Body of pancreas (tissue), 4 donors: ENCODE data around the gene HES7. TPM values are rescaled to one million over a fixed set of nuclear protein-coding genes. Genes with fewer than 3 reads are reported as not detected.

Experiments
- ATAC-seq: fragments of 150-250 bp; one replicate; pipeline ENCODE4 v1.9.1; 2016
- DNase-seq, 4 donors: peaks; one replicate each; pipeline ENCODE4 v3.0.0-alpha.2; 2019
- H3K27ac ChIP-seq, 4 donors: fragments of 200-600 bp; sonication (generic); 1 replicate in 3 of 4; 2 replicates in 1 of 4; pipeline versions ENCODE4 v1.5.1 to v1.6.1; 2016 to 2019; ENCODE audit warnings: mild to moderate bottlenecking in 1 of 4, mixed read lengths in 1 of 4, moderate library complexity in 1 of 4
- H3K27me3 ChIP-seq, 2 donors: fragments of 200-600 bp; sonication (generic); one replicate each; pipeline ENCODE4 v1.6.0; 2016; ENCODE audit warnings: mild to moderate bottlenecking in 1 of 2
- H3K36me3 ChIP-seq, 2 donors: fragments of 200-600 bp; sonication (generic); replicated peaks in 1 of 2; 2 replicates each; pipeline ENCODE4 v1.5.1; 2016; ENCODE audit warnings: low read depth in 2 of 2; ENCODE audit not compliant: insufficient read depth in 1 of 2
- H3K4me1 ChIP-seq: fragments of 200-600 bp; sonication (generic); one replicate; pipeline ENCODE4 v1.6.0; 2016
- H3K4me3 ChIP-seq, 2 donors: fragments of 200-600 bp; sonication (generic); 1 replicate in 1 of 2; 2 replicates in 1 of 2; pipeline ENCODE4 v1.5.1; 2016 to 2019
- H3K9me3 ChIP-seq, 3 donors: fragments of 200-600 bp; sonication (generic); 1 replicate in 2 of 3; 2 replicates in 1 of 3; pipeline ENCODE4 v1.5.1; 2016
- CTCF ChIP-seq, 7 experiments: fragments of 450-650 bp in 4 of 7; fragments of 200-600 bp in 3 of 7; sonication (generic) in 3 of 7; IDR thresholded peaks; one replicate each; pipeline ENCODE4 v1.5.1; 2016 to 2019; ENCODE audit warnings: antibody characterized with exemption in 7 of 7
- POLR2A ChIP-seq, 3 donors: fragments of 450-650 bp; IDR thresholded peaks; one replicate each; pipeline ENCODE4 v1.6.1; 2016; ENCODE audit warnings: antibody characterized with exemption in 3 of 3, mild to moderate bottlenecking in 2 of 3
- WGBS, 2 donors: methylation state at CpG; one replicate each; pipeline ENCODE4 v1.1.5; 2017; 5-methylcytosine and 5-hydroxymethylcytosine counted together
- intact Hi-C: fragments of 100-400 bp; cut with DNase I; formaldehyde crosslinking; loops from one replicate; pipeline ENCODE4 v1.15.1; 2023
- total RNA-seq, 2 donors: library from RNA; depleted of rRNA; stranded (reverse); fragments of >200 nt; gene quantifications; one replicate each; pipeline ENCODE4 v1.1.0, GENCODE V29; 2016

Gene HES7
- total RNA-seq, 2 donors from 2014 or later, result not detected

- Histone ChIP-seq H3K36me3 (peaks cover 57 to 69% of the 10 kb centered on the region in 2 donors), H3K27ac (peak overlapping the region in 2 of 4 donors; percentile 8 to 11), H3K9me3 (no peaks in the 10 kb centered on the region), H3K27me3 (no peaks in the 10 kb centered on the region), H3K4me1 (peaks cover 20% of the 10 kb centered on the region), H3K4me3 (no peak overlapping the region)
- 90 to 95% methylated on average over 10 to 14 of the region's 15 CpGs for WGBS, 2 donors
- DNase-seq, result peak in 1 of 4 donors; percentile 14
- TF ChIP-seq CTCF (IDR thresholded peaks at IDR 0.05), result no peak
- no peak for TF ChIP-seq POLR2A (IDR thresholded peaks at IDR 0.05)
- intact Hi-C loops, result no loop called here
- no peak for ATAC-seq
Observed at GRCh38 chr17:8142887-8143580, 19.1 kb upstream of the HES7 start.

- no peak overlapping the region for H3K27ac ChIP-seq
- DNase-seq (peak in 1 of 4 donors; percentile 17), ATAC-seq (no peak)
- no peaks in the 10 kb centered on the region for H3K9me3 ChIP-seq
- 84 to 86% methylated on average over 14 to 22 of the region's 23 CpGs for WGBS, 2 donors
- H3K4me3 ChIP-seq, result no peak overlapping the region
- H3K4me1 ChIP-seq, result peaks cover 21% of the 10 kb centered on the region
- intact Hi-C loops, result no loop called here
- peaks cover 50 to 62% of the 10 kb centered on the region in 2 donors for H3K36me3 ChIP-seq
- TF ChIP-seq CTCF (IDR thresholded peaks at IDR 0.05), result no peak
- TF ChIP-seq POLR2A (IDR thresholded peaks at IDR 0.05), result peak in 1 of 3 donors; percentile 6
- H3K27me3 ChIP-seq, result no peaks in the 10 kb centered on the region
Observed at GRCh38 chr17:8142158-8142886, 18.4 kb upstream of the HES7 start.

GRCh38 chr17:8141741-8142140 lies 17.8 kb upstream of the HES7 start:
- TF ChIP-seq POLR2A (IDR thresholded peaks at IDR 0.05) (no peak), CTCF (IDR thresholded peaks at IDR 0.05) (no peak)
- Histone ChIP-seq H3K4me1 (peaks cover 21% of the 10 kb centered on the region), H3K36me3 (peaks cover 45 to 56% of the 10 kb centered on the region in 2 donors), H3K9me3 (no peaks in the 10 kb centered on the region), H3K27me3 (no peaks in the 10 kb centered on the region), H3K4me3 (no peak overlapping the region), H3K27ac (no peak overlapping the region)
- intact Hi-C loops, result no loop called here
- peak in 1 of 4 donors; percentile 13 for DNase-seq
- 88 to 90% methylated on average over 11 of the region's 11 CpGs for WGBS, 2 donors
- ATAC-seq, result no peak

GRCh38 chr17:8141045-8141444 lies 17.1 kb upstream of the HES7 start:
- H3K27me3 ChIP-seq, result no peaks in the 10 kb centered on the region
- intact Hi-C loops, result no loop called here
- 92 to 97% methylated on average over 6 to 7 of the region's 7 CpGs for WGBS, 2 donors
- H3K36me3 ChIP-seq, result peaks cover 38 to 51% of the 10 kb centered on the region in 2 donors
- no peaks in the 10 kb centered on the region for H3K9me3 ChIP-seq
- TF ChIP-seq POLR2A (IDR thresholded peaks at IDR 0.05) (no peak), CTCF (IDR thresholded peaks at IDR 0.05) (no peak)
- ATAC-seq, result no peak
- DNase-seq, result no peak
- no peak overlapping the region for H3K27ac ChIP-seq
- peaks cover 21% of the 10 kb centered on the region for H3K4me1 ChIP-seq
- no peak overlapping the region for H3K4me3 ChIP-seq
